GM19351 (cell line): ENCODE measurements around the gene SPRR2G.
"Not testable (repeated sequence)": the region's sequence is repeated elsewhere in the genome, so short reads cannot be mapped to it uniquely, and the experiment has no call there.

Experiments
- ATAC-seq: cut with Tn5 transposase; IDR thresholded peaks from one replicate; pipeline ENCODE4 v1.9.1; 2021; ENCODE audit warnings: mild to moderate bottlenecking, moderate library complexity; ENCODE audit not compliant: unreplicated experiment

Gene SPRR2G

GRCh38 chr1:153150846-153151245 lies at the start of gene SPRR2G:
Gene SPRR2G, minus strand, starts transcription at chr1:153150890. Its CDS starts 780 bp downstream, at chr1:153150110.
- ATAC-seq = no peak

DNA sequence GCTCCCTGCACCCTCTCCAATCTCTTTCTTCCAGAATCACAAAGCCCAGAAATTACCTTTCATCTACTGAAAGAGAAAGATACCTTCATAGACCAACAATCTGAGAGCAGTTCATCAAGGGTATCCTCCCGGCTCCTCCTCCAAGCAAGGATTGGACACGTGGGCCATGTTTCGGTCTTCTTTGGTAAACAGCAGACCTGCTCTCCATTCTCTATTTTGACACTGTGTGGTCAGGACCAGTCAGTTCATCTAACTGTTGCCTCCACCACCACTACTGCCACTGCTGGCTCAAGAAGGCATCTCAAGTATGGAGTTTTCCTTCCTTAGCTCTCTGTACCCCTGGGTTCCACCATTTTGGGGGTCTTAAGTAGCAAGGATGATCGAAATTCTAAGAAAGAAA lies 44.5 kb upstream of the SPRR2G start:
- no peak for ATAC-seq

DNA sequence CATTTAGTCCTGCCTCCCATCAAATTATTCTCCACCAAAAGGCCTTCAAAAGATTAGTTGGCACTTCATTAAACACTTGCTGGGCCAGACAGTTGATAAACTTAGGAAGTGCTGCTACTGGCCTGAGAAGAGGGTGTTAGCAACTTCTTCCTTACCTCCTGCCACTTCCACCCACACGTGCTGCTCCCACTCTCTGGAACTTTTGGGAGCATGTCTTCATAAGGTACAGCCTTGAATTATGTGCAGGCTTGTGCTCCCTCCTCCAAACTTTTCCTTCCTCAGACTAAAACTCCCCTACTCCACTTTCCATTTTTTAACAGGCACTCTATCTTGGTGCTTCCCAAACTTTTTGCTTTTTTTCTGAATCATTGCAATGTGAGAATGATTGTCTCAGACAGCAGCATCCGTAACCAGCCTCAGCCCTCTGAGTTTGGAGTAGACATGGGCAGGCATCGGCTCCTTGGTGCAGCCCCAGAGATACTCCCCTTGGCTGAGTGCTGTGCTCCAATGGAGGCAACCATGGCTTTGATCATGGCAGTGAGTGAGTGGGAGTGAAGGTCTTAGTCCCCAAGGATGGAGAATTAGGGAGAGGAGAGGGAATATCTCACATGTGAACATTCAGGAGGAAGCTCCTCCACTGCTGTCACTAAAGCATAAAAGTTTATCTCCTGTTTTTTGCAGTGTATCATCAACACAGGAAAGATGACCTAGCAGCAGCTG lies 43.8 kb upstream of the SPRR2G start:
- no peak for ATAC-seq

GRCh38 chr1:153192697-153193096 lies 42.0 kb upstream of the SPRR2G start:
- ATAC-seq = no peak

- ATAC-seq = no peak
Observed at GRCh38 chr1:153190373-153190772, 39.7 kb upstream of the SPRR2G start.

DNA sequence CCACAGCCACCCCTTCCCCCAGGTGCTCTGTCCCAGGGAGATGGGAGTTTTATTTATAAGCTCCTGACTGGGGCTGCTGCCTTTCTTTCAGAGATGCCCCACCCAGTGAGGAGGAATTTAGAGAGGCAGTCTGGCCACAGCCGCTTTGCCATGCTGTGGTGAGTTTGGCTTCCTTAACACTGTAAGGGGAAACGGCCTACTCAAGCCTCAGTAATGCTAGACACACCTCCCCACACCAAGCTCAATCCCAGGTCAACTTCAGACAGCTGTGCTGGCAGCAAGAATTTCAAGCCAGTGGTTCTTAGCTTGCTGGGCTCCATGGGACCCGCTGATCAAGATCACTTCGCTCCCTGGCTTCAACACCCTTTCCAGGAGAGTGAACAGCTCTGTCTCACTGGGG lies 37.6 kb upstream of the SPRR2G start:
- ATAC-seq = not testable (repeated sequence)

GRCh38 chr1:153180556-153180955 lies 29.9 kb upstream of the SPRR2G start:
- no peak for ATAC-seq

- ATAC-seq = no peak
Observed at GRCh38 chr1:153178922-153179321, 28.2 kb upstream of the SPRR2G start.

- no peak for ATAC-seq
Observed at GRCh38 chr1:153174624-153175023, 23.9 kb upstream of the SPRR2G start.

- no peak for ATAC-seq
Observed at GRCh38 chr1:153168686-153169085, 18.0 kb upstream of the SPRR2G start.

DNA sequence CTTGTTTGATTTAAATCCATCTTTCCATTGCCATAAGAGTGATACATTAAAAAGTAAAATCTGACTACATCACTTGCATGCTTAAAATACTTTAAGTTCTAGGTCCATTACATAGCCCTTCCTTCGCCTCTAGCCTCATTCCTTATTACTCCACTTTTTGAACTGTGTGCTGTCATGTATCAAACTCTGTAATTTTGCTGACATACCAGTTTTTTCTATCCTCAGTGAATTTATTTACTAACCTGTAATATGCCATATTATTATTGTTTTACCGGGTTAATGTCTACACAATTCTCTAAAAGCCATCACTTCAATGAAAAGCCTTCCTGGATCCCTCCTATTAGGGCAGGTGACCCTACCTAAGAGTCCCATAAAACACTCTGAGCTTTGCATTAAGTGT lies 4.9 kb upstream of the SPRR2G start:
- ATAC-seq = no peak

DNA sequence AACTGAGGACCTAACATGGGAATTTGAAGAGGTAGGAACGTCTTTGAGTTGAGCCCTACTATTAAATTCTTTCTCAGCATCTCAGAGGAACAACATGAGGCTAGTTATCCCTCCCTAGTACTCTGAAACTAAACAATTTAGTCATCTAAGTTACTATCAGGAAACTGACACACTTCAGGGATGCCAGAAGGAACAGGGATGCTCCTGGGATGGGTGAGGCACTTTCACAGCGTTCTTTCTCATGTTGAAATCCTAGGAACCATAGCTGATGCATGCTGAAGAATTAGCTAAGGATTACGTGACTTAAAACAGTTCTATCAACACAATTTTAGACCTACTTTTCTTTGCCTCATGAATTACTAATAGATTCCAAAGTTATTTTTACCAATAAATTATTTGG lies 1.8 kb upstream of the SPRR2G start:
- no peak for ATAC-seq

DNA sequence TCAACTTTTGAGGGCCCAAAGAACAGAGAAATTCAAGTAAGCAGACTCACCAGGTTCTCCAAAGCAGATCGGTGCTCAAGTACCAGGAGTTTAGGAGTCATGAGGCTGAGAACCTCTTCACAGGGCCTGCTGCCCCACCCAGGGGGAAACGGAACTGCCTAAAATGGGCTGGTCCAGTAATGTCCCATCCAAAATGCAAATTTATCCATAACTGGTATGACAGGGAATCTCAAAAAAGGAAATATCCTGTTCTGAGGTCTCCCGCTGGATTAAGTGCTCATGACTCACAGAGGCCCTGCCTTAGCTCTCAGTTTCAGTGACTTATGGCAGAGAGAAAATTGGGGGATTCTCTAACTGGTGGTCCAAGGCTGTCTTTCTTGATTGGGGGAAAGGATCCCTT lies 9.3 kb downstream of the SPRR2G start:
- no peak for ATAC-seq

- no peak for ATAC-seq
Observed at GRCh38 chr1:153140484-153140883, 10.2 kb downstream of the SPRR2G start.

DNA sequence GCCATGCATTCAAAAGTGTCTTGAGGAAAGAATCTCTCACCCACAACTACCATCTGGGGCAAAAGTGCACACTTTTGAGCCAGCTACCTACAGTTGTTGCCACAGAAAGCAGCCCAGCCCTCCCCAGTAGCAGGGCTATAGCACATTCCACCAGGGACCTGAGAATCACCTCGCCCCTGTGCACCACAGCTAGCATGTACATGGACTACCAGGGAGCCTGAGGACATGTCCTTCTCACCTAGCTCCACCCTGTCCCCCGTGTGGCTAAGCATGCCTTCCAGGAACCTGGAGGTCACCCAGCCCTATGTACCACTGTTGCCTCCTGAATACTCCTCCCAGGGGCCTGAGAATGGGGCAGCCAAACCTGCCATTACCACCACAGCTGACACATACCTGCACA lies 16.9 kb downstream of the SPRR2G start:
- ATAC-seq = no peak

- ATAC-seq = no peak
Observed at GRCh38 chr1:153133267-153133666, 17.4 kb downstream of the SPRR2G start.

GRCh38 chr1:153128688-153129087 lies 22.0 kb downstream of the SPRR2G start:
- ATAC-seq = not testable (repeated sequence)

DNA sequence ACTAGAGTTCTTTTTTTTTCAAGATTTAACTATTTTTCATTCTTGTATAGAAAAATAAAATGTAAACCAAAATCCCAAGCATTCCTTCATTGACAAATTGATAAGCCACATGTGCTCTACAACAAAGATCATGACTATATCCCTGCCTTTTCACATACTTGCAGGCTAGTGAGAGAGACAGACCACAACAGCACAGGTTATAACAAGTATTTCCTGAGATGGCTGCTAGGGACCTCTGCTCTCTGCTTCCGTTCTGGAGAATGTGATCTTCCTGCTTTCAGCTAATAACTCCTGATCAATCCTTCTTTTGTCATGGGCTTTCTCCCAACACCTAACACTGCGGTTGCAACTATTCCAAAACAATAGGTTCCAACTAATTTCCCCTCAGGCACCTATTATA lies 23.4 kb downstream of the SPRR2G start:
- ATAC-seq = no peak

- ATAC-seq = no peak
Observed at GRCh38 chr1:153125536-153125935, 25.2 kb downstream of the SPRR2G start.

DNA sequence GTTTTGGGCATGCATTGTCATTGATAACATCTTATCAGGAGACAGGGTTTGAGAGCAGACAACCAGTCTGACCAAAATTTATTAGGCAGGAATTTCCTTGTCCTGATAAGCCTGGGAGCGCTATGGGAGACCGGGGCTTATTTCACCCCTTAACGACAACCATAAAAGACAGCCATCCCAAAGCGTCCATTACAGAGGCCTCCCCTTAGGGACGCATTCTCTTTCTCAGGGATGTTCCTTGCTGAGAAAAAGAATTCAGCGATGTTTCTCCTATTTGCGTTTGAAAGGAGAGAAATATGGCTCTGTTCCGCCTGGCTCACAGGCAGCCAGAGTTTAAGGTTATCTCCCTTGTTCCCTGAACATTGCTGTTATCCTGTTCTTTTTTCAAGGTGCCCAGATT lies 26.9 kb downstream of the SPRR2G start:
- ATAC-seq = not testable (repeated sequence)

GRCh38 chr1:153122831-153123421 lies 27.8 kb downstream of the SPRR2G start:
- no peak for ATAC-seq

GRCh38 chr1:153120945-153121344 lies 29.7 kb downstream of the SPRR2G start:
- no peak for ATAC-seq

DNA sequence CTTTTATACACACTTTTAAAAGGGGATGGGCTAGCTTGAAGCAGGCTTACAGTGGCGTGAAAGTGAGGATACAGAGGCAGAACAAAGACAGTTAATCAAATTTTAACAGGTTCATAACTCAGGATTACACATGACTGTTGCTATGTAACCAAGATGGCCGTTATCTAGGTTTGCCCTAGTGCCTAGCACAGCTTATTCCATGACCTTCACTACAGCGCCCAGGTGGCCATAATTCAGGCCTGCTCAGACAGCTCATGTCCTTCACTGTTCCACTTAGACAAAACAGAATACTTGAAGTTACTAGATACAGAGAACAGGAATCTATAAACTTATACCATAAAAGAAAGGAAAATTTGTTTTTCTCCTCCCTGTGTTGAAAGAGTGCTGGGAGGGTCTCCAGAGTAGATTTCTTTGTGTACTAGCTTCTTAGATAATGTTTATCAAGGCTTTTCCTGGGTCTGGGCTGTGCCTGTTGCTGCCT lies 31.2 kb downstream of the SPRR2G start:
- ATAC-seq = no peak
